Measurements from ENCODE around the gene SERPINB2. TPM values are rescaled to one million over a fixed set of nuclear protein-coding genes. Genes with fewer than 3 reads are reported as not detected.

The SERPINB2 gene
- total RNA-seq, 1 experiment from 2014 or later: not detected

GRCh38 chr18:63906056-63906455, 18.6 kb downstream of the SERPINB2 start:
- Mint-ChIP-seq H3K27me3 (ENCODE audit: low read depth) (no peaks in the 10 kb centered on the region), H3K4me3 (no peak overlapping the region), H3K4me1 (peaks cover 13% of the 10 kb centered on the region), H3K27ac (no peak overlapping the region), H3K9me3 (peaks cover 17% of the 10 kb centered on the region), H3K36me3 (peaks cover 12% of the 10 kb centered on the region)
- no peak for TF ChIP-seq ESRRA (CRISPR knock-in tag; IDR thresholded peaks at IDR 0.05; ENCODE audit: borderline replicate concordance)
- no peak for TF ChIP-seq AR (CRISPR knock-in tag; IDR thresholded peaks at IDR 0.05)
- TF ChIP-seq GRHL2 (CRISPR knock-in tag; IDR thresholded peaks at IDR 0.05; ENCODE audit: insufficient replicate concordance, severe bottlenecking): no peak
- TF ChIP-seq ZNF138 (CRISPR knock-in tag; conservative IDR thresholded peaks at IDR 0.05): no peak
- no peak for TF ChIP-seq ZNF317 (CRISPR knock-in tag; IDR thresholded peaks at IDR 0.05; ENCODE audit: borderline replicate concordance, low read depth)
- TF ChIP-seq HMGA2 (CRISPR knock-in tag; IDR thresholded peaks at IDR 0.05): no peak
- TF ChIP-seq TCF7 (CRISPR knock-in tag; IDR thresholded peaks at IDR 0.05; ENCODE audit: low read depth): no peak
- no peak for TF ChIP-seq CREM (CRISPR knock-in tag; IDR thresholded peaks at IDR 0.05)
- no peak for TF ChIP-seq TP53 (CRISPR knock-in tag; IDR thresholded peaks at IDR 0.05)
- TF ChIP-seq, protein P1, sequence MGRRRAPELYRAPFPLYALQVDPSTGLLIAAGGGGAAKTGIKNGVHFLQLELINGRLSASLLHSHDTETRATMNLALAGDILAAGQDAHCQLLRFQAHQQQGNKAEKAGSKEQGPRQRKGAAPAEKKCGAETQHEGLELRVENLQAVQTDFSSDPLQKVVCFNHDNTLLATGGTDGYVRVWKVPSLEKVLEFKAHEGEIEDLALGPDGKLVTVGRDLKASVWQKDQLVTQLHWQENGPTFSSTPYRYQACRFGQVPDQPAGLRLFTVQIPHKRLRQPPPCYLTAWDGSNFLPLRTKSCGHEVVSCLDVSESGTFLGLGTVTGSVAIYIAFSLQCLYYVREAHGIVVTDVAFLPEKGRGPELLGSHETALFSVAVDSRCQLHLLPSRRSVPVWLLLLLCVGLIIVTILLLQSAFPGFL (CRISPR knock-in tag; IDR thresholded peaks at IDR 0.05; ENCODE audit: borderline replicate concordance): no peak
- TF ChIP-seq ZNF396 (CRISPR knock-in tag; IDR thresholded peaks at IDR 0.05; ENCODE audit: borderline replicate concordance): no peak
- no peak for TF ChIP-seq ZNF416 (CRISPR knock-in tag; IDR thresholded peaks at IDR 0.05)
- TF ChIP-seq SMAD4 (CRISPR knock-in tag; IDR thresholded peaks at IDR 0.05): no peak
- TF ChIP-seq, protein P2, sequence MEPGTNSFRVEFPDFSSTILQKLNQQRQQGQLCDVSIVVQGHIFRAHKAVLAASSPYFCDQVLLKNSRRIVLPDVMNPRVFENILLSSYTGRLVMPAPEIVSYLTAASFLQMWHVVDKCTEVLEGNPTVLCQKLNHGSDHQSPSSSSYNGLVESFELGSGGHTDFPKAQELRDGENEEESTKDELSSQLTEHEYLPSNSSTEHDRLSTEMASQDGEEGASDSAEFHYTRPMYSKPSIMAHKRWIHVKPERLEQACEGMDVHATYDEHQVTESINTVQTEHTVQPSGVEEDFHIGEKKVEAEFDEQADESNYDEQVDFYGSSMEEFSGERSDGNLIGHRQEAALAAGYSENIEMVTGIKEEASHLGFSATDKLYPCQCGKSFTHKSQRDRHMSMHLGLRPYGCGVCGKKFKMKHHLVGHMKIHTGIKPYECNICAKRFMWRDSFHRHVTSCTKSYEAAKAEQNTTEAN (CRISPR knock-in tag; IDR thresholded peaks at IDR 0.05): no peak
- TF ChIP-seq PRDM15 (CRISPR knock-in tag; IDR thresholded peaks at IDR 0.05): no peak
- TF ChIP-seq EMX1 (CRISPR knock-in tag; IDR thresholded peaks at IDR 0.05): no peak
- TF ChIP-seq ZNF219 (CRISPR knock-in tag; IDR thresholded peaks at IDR 0.05; ENCODE audit: borderline replicate concordance): no peak
- TF ChIP-seq SMAD3 (CRISPR knock-in tag; IDR thresholded peaks at IDR 0.05; ENCODE audit: borderline replicate concordance): no peak
- TF ChIP-seq CREB1 (CRISPR knock-in tag; IDR thresholded peaks at IDR 0.05): no peak
- no peak for ATAC-seq
- POLR2A ChIA-PET: no interaction called here
- CTCF ChIA-PET: no interaction called here
- DNase-seq (ENCODE audit: low spot score): no peak

All from WTC11 (cell line).